Endothelial cell of umbilical vein (primary cell): ENCODE data around the gene ZFYVE26. TPM values are rescaled to one million over a fixed set of nuclear protein-coding genes. Genes with fewer than 3 reads are reported as not detected.

ENCODE experiments used
- BruUV-seq: library from RNA; stranded (reverse); fragments of 400-500 nt; replicated peaks from 2 replicates; lab custom pipeline; 2021; lab: Mats Ljungman, UMichigan
- CTCF ChIA-PET: fragments of 300-600, 350-600 bp; sonication (Branson Sonifier 250); formaldehyde crosslinking; loops from one replicate; lab custom pipeline; 2021; ENCODE audit warnings: antibody characterized with exemption, inconsistent platforms; lab: Charles Lee
- POLR2A ChIA-PET: fragments of 300-600, 350-600 bp; sonication (Branson Sonifier 250); formaldehyde crosslinking; loops from one replicate; lab custom pipeline; 2021; ENCODE audit warnings: antibody characterized with exemption, inconsistent platforms; lab: Charles Lee
- DNase-seq: peaks from one replicate; pipeline ENCODE4 v3.0.0-alpha.2; 2011; ENCODE audit warnings: low read depth, low spot score
- FAIRE-seq: peaks from 2 replicates; lab custom pipeline; 2011; peaks lifted over from hg19 to GRCh38; lab: Jason Lieb, UNC
- H2AFZ ChIP-seq: 2 replicates; pipeline ENCODE4 v1.6.0; 2012; ENCODE audit warnings: low read depth, low read length, control low read depth, inconsistent platforms
- H3K27ac ChIP-seq: 2 replicates; pipeline ENCODE4 v1.5.1; 2011; ENCODE audit warnings: low read depth, mild to moderate bottlenecking, control low read depth, low read length, moderate library complexity; ENCODE audit not compliant: insufficient read depth
- H3K27me3 ChIP-seq, 2 experiments: 2 replicates each; pipeline versions ENCODE4 v1.6.0 to v1.6.1; 2011; ENCODE audit warnings: low read length in 2 of 2, mixed read lengths in 1 of 2; ENCODE audit not compliant: control insufficient read depth in 2 of 2, insufficient read depth in 2 of 2
- H3K36me3 ChIP-seq, 2 experiments: 2 replicates in 1 of 2; 3 replicates in 1 of 2; pipeline ENCODE4 v1.5.1; 2011; ENCODE audit warnings: low read length in 2 of 2, mild to moderate bottlenecking in 1 of 2, moderate library complexity in 1 of 2; ENCODE audit not compliant: control insufficient read depth in 2 of 2, insufficient read depth in 2 of 2; ENCODE audit errors: extremely low read depth in 1 of 2
- H3K4me1 ChIP-seq: 3 replicates; pipeline ENCODE4 v1.5.1; 2011; ENCODE audit warnings: mild to moderate bottlenecking, low read length; ENCODE audit not compliant: control insufficient read depth, insufficient read depth; ENCODE audit errors: extremely low read depth
- H3K4me2 ChIP-seq: 2 replicates; pipeline ENCODE4 v1.6.1; 2011; ENCODE audit warnings: low read length, control low read depth, mixed read lengths; ENCODE audit not compliant: insufficient read depth
- H3K4me3 ChIP-seq, 3 experiments: fragments of 200-600 bp in 1 of 3; sonication (generic), shearing (Covaris generic) in 1 of 3; replicated peaks in 1 of 3; 2 replicates each; pipeline ENCODE4 v1.5.1; 2011 to 2016; ENCODE audit warnings: control low read depth in 3 of 3, low read length in 3 of 3, mild to moderate bottlenecking in 2 of 3, inconsistent platforms in 1 of 3, low read depth in 1 of 3, moderate library complexity in 1 of 3; ENCODE audit not compliant: insufficient read depth in 1 of 3
- H3K79me2 ChIP-seq: 2 replicates; pipeline ENCODE4 v1.6.0; 2012; ENCODE audit warnings: low read length, inconsistent platforms; ENCODE audit not compliant: control insufficient read depth, insufficient read depth
- H3K9ac ChIP-seq: replicated peaks from 2 replicates; pipeline ENCODE3; 2011; ENCODE audit warnings: low read length, control low read depth; ENCODE audit not compliant: insufficient read depth; ENCODE audit errors: extremely low read depth
- H3K9me1 ChIP-seq: replicated peaks from 3 replicates; pipeline ENCODE4 v1.6.0; 2011; ENCODE audit warnings: mild to moderate bottlenecking, low read length; ENCODE audit not compliant: control insufficient read depth, insufficient read depth; ENCODE audit errors: extremely low read depth
- H3K9me3 ChIP-seq: replicated peaks from 2 replicates; pipeline ENCODE4 v1.5.1; 2012; ENCODE audit warnings: low read length, inconsistent platforms; ENCODE audit not compliant: control insufficient read depth, insufficient read depth
- H4K20me1 ChIP-seq: replicated peaks from 2 replicates; pipeline ENCODE3; 2011; ENCODE audit warnings: mild to moderate bottlenecking, low read length; ENCODE audit not compliant: control insufficient read depth, insufficient read depth; ENCODE audit errors: extremely low read depth
- EZH2 ChIP-seq: IDR thresholded peaks from 2 replicates; pipeline ENCODE4 v1.6.1; 2012; ENCODE audit warnings: borderline replicate concordance, low read depth, mild to moderate bottlenecking, moderate library complexity, low read length, inconsistent platforms; ENCODE audit not compliant: severe bottlenecking
- FOS ChIP-seq: IDR thresholded peaks from 2 replicates; pipeline ENCODE4 v1.6.1; 2011; ENCODE audit warnings: mild to moderate bottlenecking, low read length, moderate library complexity, borderline replicate concordance; ENCODE audit not compliant: insufficient read depth
- GATA2 ChIP-seq: IDR thresholded peaks from 2 replicates; pipeline ENCODE4 v1.7.0; 2011; ENCODE audit warnings: low read depth, mild to moderate bottlenecking, moderate library complexity, mixed read lengths, low read length; ENCODE audit not compliant: insufficient read length, insufficient read depth
- JUN ChIP-seq: IDR thresholded peaks from 2 replicates; pipeline ENCODE4 v1.6.1; 2011; ENCODE audit warnings: borderline replicate concordance, low read depth; ENCODE audit not compliant: insufficient read length, insufficient read depth
- MYC ChIP-seq: IDR thresholded peaks from one replicate; pipeline ENCODE4 v1.6.1; 2011; ENCODE audit warnings: mild to moderate bottlenecking, low read depth, low read length
- POLR2A ChIP-seq: IDR thresholded peaks from 2 replicates; pipeline ENCODE4 v1.6.1; 2012; ENCODE audit warnings: low read depth, mild to moderate bottlenecking, control low read depth, low read length
- POLR2AphosphoS5 ChIP-seq: IDR thresholded peaks from 2 replicates; pipeline ENCODE4 v1.6.1; 2012; ENCODE audit warnings: low read depth, mild to moderate bottlenecking, control low read depth, low read length, moderate library complexity; ENCODE audit not compliant: insufficient read depth
- dilution Hi-C: fragments of 300-500 bp; cut with MboI; formaldehyde crosslinking; loops from one replicate; pipeline ENCODE4 v1.15.0; 2019; ENCODE audit warnings: low sequenced_read_pairs; ENCODE audit not compliant: extremely low pct_ligation_motif_present
- intact Hi-C: fragments of 100-400 bp; cut with micrococcal nuclease; formaldehyde crosslinking; loops from one replicate; pipeline ENCODE4 v1.10.0; 2022
- polyA plus RNA-seq, 4 experiments: library from polyadenylated mRNA; depleted of rRNA in 3 of 4; stranded (reverse) in 3 of 4; unstranded in 1 of 4; fragments of >200 nt; gene quantifications; 2 replicates each; pipeline versions ENCODE4 v1.2.1 to v1.2.3, GENCODE V29; 2011 to 2012; ENCODE audit warnings: missing spikeins in 1 of 4
- total RNA-seq: library from RNA; stranded (reverse); gene quantifications from 2 replicates; pipeline ENCODE4 v1.2.3, GENCODE V29; 2021
- TF ChIP-seq, protein P1 (sequence below): IDR thresholded peaks from 2 replicates; pipeline ENCODE4 v1.6.1; 2011; ENCODE audit not compliant: insufficient read depth, insufficient read length
- TF ChIP-seq, protein P2 (sequence below), 2 donors: IDR thresholded peaks; 1 replicate in 1 of 2; 2 replicates in 1 of 2; pipeline ENCODE4 v1.5.1; 2011; ENCODE audit warnings: low read length in 2 of 2, mild to moderate bottlenecking in 2 of 2, moderate library complexity in 2 of 2, control low read depth in 1 of 2, inconsistent platforms in 1 of 2, low read depth in 1 of 2; ENCODE audit not compliant: insufficient read depth in 1 of 2; ENCODE audit errors: extremely low read depth in 1 of 2

ZFYVE26 gene
- total and polyA plus RNA-seq, 2 donors (not counting 3 experiments of a cell fraction or from before 2014, with no cell fraction given) = 15.3 to 26.3 TPM

DNA sequence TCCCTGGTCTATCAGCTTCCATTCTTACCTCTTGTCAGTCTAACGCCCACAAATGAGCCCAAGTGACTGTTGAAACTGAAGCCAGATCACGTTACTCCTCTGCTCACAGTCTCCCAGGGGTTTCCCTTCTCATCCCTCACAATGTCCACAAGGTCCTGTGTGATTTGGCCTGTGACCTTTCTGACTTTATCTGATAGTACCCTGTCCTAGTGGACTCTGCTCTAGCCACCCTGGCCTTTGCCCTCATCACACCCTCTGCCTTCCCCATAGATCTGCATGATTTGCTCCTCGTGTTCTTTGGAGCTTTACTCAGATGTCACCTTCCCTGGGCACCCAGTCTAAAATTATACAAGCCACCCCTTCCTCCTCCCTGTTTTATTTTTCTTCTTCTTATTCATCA is 59.2 kb downstream of the ZFYVE26 start:
- Histone ChIP-seq H3K9ac (no peak overlapping the region), H3K36me3 (peaks cover 11 to 44% of the 10 kb centered on the region in 2 experiments), H3K9me3 (no peaks in the 10 kb centered on the region), H3K27ac (no peak overlapping the region), H3K4me1 (no peaks in the 10 kb centered on the region), H3K4me2 (no peak overlapping the region), H3K4me3 (no peak overlapping the region), H3K27me3 (no peaks in the 10 kb centered on the region), H4K20me1 (no peaks in the 10 kb centered on the region), H3K9me1 (no peaks in the 10 kb centered on the region), H2AFZ (no peak overlapping the region), H3K79me2 (no peaks in the 10 kb centered on the region)
- DNase-seq (no peak), FAIRE-seq (no peak)
- ChIA-PET POLR2A (no interaction called here), CTCF (interaction anchor here (1.5 kb wide), 1 partner anchor 10 kb away, joined by 3 read pairs; no protein-coding TSS in a partner anchor)
- TF ChIP-seq POLR2AphosphoS5 (no peak), JUN (no peak), FOS (no peak), GATA2 (no peak), EZH2 (no peak), POLR2A (no peak), MYC (no peak)
- TF ChIP-seq, protein P1, sequence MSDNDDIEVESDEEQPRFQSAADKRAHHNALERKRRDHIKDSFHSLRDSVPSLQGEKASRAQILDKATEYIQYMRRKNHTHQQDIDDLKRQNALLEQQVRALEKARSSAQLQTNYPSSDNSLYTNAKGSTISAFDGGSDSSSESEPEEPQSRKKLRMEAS = no peak
- TF ChIP-seq, protein P2, sequence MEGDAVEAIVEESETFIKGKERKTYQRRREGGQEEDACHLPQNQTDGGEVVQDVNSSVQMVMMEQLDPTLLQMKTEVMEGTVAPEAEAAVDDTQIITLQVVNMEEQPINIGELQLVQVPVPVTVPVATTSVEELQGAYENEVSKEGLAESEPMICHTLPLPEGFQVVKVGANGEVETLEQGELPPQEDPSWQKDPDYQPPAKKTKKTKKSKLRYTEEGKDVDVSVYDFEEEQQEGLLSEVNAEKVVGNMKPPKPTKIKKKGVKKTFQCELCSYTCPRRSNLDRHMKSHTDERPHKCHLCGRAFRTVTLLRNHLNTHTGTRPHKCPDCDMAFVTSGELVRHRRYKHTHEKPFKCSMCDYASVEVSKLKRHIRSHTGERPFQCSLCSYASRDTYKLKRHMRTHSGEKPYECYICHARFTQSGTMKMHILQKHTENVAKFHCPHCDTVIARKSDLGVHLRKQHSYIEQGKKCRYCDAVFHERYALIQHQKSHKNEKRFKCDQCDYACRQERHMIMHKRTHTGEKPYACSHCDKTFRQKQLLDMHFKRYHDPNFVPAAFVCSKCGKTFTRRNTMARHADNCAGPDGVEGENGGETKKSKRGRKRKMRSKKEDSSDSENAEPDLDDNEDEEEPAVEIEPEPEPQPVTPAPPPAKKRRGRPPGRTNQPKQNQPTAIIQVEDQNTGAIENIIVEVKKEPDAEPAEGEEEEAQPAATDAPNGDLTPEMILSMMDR (IDR thresholded peaks at IDR 0.05; ENCODE audit: extremely low read depth in 1 of 2, insufficient read depth in 1 of 2, low read depth in 1 of 2, low read length in 2 of 2) = no peak
- dilution Hi-C loops = no loop called here
- BruUV-seq = no TSS peak
- intact Hi-C loops = no loop called here
